Endodermal cell (in vitro differentiated cells): ENCODE results near the gene GPR176. TPM values are rescaled to one million over a fixed set of nuclear protein-coding genes. Genes with fewer than 3 reads are reported as not detected.

Experiments used
- DNase-seq: peaks from one replicate; pipeline ENCODE4 v3.0.0-alpha.2; 2017
- H3K27ac ChIP-seq: 2 replicates; pipeline ENCODE4 v1.5.1; 2013; ENCODE audit warnings: mild to moderate bottlenecking, low read depth, low read length, moderate library complexity
- H3K27me3 ChIP-seq: 2 replicates; pipeline ENCODE4 v1.6.1; 2013; ENCODE audit warnings: mild to moderate bottlenecking, low read length, moderate library complexity; ENCODE audit not compliant: insufficient read depth, control insufficient read depth, poor library complexity, severe bottlenecking
- H3K36me3 ChIP-seq: 2 replicates; pipeline ENCODE4 v1.7.0; 2013; ENCODE audit warnings: mild to moderate bottlenecking, low read length, moderate library complexity; ENCODE audit not compliant: control insufficient read depth, insufficient read depth
- H3K4me1 ChIP-seq: one replicate; pipeline ENCODE4 v1.7.0; 2013; ENCODE audit warnings: low read length; ENCODE audit not compliant: control insufficient read depth, insufficient read depth
- H3K4me3 ChIP-seq: 2 replicates; pipeline ENCODE4 v1.5.1; 2013; ENCODE audit warnings: mild to moderate bottlenecking, low read length, moderate library complexity
- H3K9ac ChIP-seq: 2 replicates; pipeline ENCODE4 v1.6.1; 2013; ENCODE audit warnings: mild to moderate bottlenecking, low read length, moderate library complexity; ENCODE audit not compliant: poor library complexity, severe bottlenecking; ENCODE audit errors: extremely low read depth
- H3K9me3 ChIP-seq: 2 replicates; pipeline ENCODE4 v1.6.1; 2013; ENCODE audit warnings: mild to moderate bottlenecking, low read length, moderate library complexity; ENCODE audit not compliant: control insufficient read depth
- H3K27ac Mint-ChIP-seq: 2 replicates; pipeline ENCODE4 v1.8.0; 2020; ENCODE audit warnings: mixed read lengths
- H3K27me3 Mint-ChIP-seq: 2 replicates; pipeline ENCODE4 v1.8.0; 2021; ENCODE audit warnings: mild to moderate bottlenecking, mixed read lengths; ENCODE audit not compliant: insufficient read depth
- H3K36me3 Mint-ChIP-seq: 2 replicates; pipeline ENCODE4 v1.8.0; 2020; ENCODE audit warnings: low read depth, mixed read lengths
- H3K4me1 Mint-ChIP-seq: 2 replicates; pipeline ENCODE4 v1.8.0; 2020; ENCODE audit warnings: mixed read lengths
- H3K4me3 Mint-ChIP-seq: 2 replicates; pipeline ENCODE4 v1.8.0; 2020; ENCODE audit warnings: mild to moderate bottlenecking, moderate library complexity, mixed read lengths
- H3K9me3 Mint-ChIP-seq: 2 replicates; pipeline ENCODE4 v1.8.0; 2020; ENCODE audit warnings: mild to moderate bottlenecking, mixed read lengths
- WGBS, 2 experiments: methylation state at CpG; one replicate each; pipeline versions ENCODE4 v1.1.5 to v1.1.7; 2013; ENCODE audit warnings: missing lambda C conversion rate in 2 of 2, mixed read lengths in 1 of 2; ENCODE audit not compliant: insufficient coverage in 1 of 2, insufficient read length in 1 of 2; 5-methylcytosine and 5-hydroxymethylcytosine counted together
- total RNA-seq, 2 donors: library from RNA; stranded (reverse); fragmentation: NEBNext Ultra II Directional in 1 of 2; extraction: Animal tissue kit (Norgen Biotek cat#: 25700) in 1 of 2; gene quantifications; 2 replicates in 1 of 2; 3 replicates in 1 of 2; pipeline ENCODE4 v1.2.1, GENCODE V29; 2021
- TF ChIP-seq, protein P1 (sequence below): fragments of 200-600 bp; sonication (generic); conservative IDR thresholded peaks from 2 replicates; pipeline ENCODE4 v1.5.0; 2021; ENCODE audit warnings: antibody characterized with exemption, mild to moderate bottlenecking

The GPR176 gene
- total RNA-seq, 2 donors from 2014 or later = 26.0 to 31.1 TPM

DNA sequence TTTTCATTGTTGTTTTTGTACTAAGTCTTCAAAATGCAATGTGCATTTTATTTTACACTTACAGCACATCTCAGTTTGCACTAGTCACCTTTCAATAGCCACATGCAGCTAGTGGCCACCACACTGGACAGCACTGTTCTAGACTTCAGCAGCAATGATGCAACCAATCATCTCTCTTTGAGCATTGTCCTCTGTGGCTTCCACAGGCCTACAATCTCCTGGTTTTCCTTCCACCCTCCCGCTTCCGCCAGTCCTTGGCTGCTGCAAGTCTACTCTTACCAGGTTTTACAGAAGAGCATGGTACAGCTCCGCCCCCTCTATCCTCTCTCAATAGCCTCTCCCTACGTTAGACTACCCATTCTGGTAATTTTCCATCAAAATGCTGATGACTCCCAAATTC, 112.3 kb downstream of the GPR176 start:
- Mint-ChIP-seq H3K27me3 (no peaks in the 10 kb centered on the region), H3K36me3 (no peaks in the 10 kb centered on the region), H3K4me3 (no peak overlapping the region), H3K4me1 (peaks cover 9% of the 10 kb centered on the region), H3K27ac (no peak overlapping the region), H3K9me3 (no peaks in the 10 kb centered on the region)
- WGBS, 2 experiments = 90 to 100% methylated on average over 4 of the region's 4 CpGs
- no peaks in the 10 kb centered on the region for H3K36me3 ChIP-seq
- DNase-seq = no peak
- no peak overlapping the region for H3K4me3 ChIP-seq
- H3K4me1 ChIP-seq = no peaks in the 10 kb centered on the region
- H3K27me3 ChIP-seq = no peaks in the 10 kb centered on the region
- no peak overlapping the region for H3K9ac ChIP-seq
- no peak overlapping the region for H3K27ac ChIP-seq
- TF ChIP-seq, protein P1, sequence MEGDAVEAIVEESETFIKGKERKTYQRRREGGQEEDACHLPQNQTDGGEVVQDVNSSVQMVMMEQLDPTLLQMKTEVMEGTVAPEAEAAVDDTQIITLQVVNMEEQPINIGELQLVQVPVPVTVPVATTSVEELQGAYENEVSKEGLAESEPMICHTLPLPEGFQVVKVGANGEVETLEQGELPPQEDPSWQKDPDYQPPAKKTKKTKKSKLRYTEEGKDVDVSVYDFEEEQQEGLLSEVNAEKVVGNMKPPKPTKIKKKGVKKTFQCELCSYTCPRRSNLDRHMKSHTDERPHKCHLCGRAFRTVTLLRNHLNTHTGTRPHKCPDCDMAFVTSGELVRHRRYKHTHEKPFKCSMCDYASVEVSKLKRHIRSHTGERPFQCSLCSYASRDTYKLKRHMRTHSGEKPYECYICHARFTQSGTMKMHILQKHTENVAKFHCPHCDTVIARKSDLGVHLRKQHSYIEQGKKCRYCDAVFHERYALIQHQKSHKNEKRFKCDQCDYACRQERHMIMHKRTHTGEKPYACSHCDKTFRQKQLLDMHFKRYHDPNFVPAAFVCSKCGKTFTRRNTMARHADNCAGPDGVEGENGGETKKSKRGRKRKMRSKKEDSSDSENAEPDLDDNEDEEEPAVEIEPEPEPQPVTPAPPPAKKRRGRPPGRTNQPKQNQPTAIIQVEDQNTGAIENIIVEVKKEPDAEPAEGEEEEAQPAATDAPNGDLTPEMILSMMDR = no peak
- no peaks in the 10 kb centered on the region for H3K9me3 ChIP-seq

DNA sequence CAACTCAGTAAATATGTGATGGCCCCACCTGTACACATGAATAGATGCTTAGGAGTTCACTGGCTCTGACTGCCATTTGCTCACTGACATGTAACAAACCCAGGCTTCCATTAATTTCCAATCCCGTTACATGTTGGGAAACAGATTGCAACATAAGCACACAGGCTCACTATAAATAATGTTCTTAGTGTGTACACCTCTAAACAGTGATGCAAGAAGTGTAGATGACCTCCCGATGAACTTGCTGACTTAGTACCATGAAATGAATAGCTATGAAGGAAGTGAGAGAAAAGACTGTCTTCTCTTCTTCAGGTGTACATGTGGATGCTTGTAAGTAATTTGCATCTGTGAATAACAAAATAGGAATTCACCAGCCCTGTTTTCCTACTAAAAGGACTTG, 116.0 kb downstream of the GPR176 start:
- H3K4me1 Mint-ChIP-seq = peaks cover 7% of the 10 kb centered on the region
- Histone ChIP-seq H3K36me3 (no peaks in the 10 kb centered on the region), H3K9me3 (no peaks in the 10 kb centered on the region), H3K4me3 (no peak overlapping the region), H3K27me3 (no peaks in the 10 kb centered on the region), H3K27ac (no peak overlapping the region), H3K9ac (no peak overlapping the region), H3K4me1 (no peaks in the 10 kb centered on the region)
- WGBS, 2 experiments = 97% methylated on average over 2 of the region's 2 CpGs; no CpG with 5 or more reads in 1 of the 2 experiments
- DNase-seq = no peak
- H3K27ac Mint-ChIP-seq = no peak overlapping the region
- no peak overlapping the region for H3K4me3 Mint-ChIP-seq
- no peaks in the 10 kb centered on the region for H3K27me3 Mint-ChIP-seq
- H3K9me3 Mint-ChIP-seq = no peaks in the 10 kb centered on the region
- H3K36me3 Mint-ChIP-seq = peaks cover 13% of the 10 kb centered on the region
- TF ChIP-seq, protein P1 = no peak

DNA sequence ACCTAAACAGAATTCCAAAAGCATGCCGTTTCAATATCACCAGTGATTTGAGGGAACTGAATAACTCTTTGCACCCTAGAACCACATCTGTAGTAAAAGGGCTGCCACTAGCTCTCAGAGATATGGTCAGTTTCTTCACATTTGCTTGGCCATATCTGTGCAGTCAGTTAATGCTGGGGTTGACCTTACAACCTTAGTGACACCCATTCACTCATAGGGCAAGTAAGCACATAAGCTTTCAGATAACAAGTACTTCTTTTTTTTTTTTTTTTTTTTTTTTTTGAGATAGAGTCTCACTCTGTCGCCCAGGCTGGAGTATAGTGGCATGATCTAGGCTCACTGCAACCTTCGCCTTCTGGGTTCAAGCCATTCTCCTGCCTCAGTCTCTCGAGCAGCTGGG, 117.0 kb downstream of the GPR176 start:
- H3K9me3 Mint-ChIP-seq = no peaks in the 10 kb centered on the region
- Histone ChIP-seq H3K27ac (no peak overlapping the region), H3K9me3 (no peaks in the 10 kb centered on the region), H3K27me3 (no peaks in the 10 kb centered on the region), H3K4me1 (no peaks in the 10 kb centered on the region), H3K4me3 (no peak overlapping the region), H3K9ac (no peak overlapping the region), H3K36me3 (no peaks in the 10 kb centered on the region)
- DNase-seq = no peak
- peaks cover 13% of the 10 kb centered on the region for H3K36me3 Mint-ChIP-seq
- TF ChIP-seq, protein P1 = no peak
- 91 to 97% methylated on average over 3 to 4 of the region's 4 CpGs for WGBS, 2 experiments
- H3K27me3 Mint-ChIP-seq = no peaks in the 10 kb centered on the region
- H3K4me1 Mint-ChIP-seq = peaks cover 4% of the 10 kb centered on the region
- no peak overlapping the region for H3K4me3 Mint-ChIP-seq
- no peak overlapping the region for H3K27ac Mint-ChIP-seq
